ENCODE measurements around the gene SEL1L3. TPM values are rescaled to one million over a fixed set of nuclear protein-coding genes. Genes with fewer than 3 reads are reported as not detected.

SEL1L3 gene
- total and polyA plus RNA-seq, 2 of the 13 experiments (the other 11 are each of a cell fraction or from before 2014, with no cell fraction given): 0.28 to 1.1 TPM

- TF ChIP-seq PBX3 (CRISPR knock-in tag; IDR thresholded peaks at IDR 0.05; ENCODE audit: borderline replicate concordance) (no peak), LCORL (IDR thresholded peaks at IDR 0.05) (no peak), LCORL (CRISPR knock-in tag; IDR thresholded peaks at IDR 0.05) (no peak), ZNF572 (CRISPR knock-in tag; IDR thresholded peaks at IDR 0.05) (no peak), AFF4 (CRISPR knock-in tag; IDR thresholded peaks at IDR 0.05) (no peak)
These were observed 30.0 kb upstream of the SEL1L3 start (continued) for GRCh38 chr4:25892796-25893195.

GRCh38 chr4:25890571-25891485 is 28.0 kb upstream of the SEL1L3 start:
- BruUV-seq (replicated peaks): no TSS peak
- in situ Hi-C loops (cut with HindIII; ENCODE audit: extremely low pct_ligation_motif_present, low pct_unique_long_range_greater_than_20kb) (no loop called here), intact Hi-C loops (cut with micrococcal nuclease; ENCODE audit: unreplicated experiment) (no loop called here)
- Histone ChIP-seq H3K27ac (ENCODE audit: extremely low read length, insufficient read depth, low read length) (no peak overlapping the region), H2AFZ (ENCODE audit: low read length) (no peak overlapping the region), H3K9me3 (ENCODE audit: low read length) (no peaks in the 10 kb centered on the region), H3K4me2 (ENCODE audit: low read depth, low read length) (no peak overlapping the region), H3K4me3 (replicated peaks in 1 of 3; ENCODE audit: insufficient read depth in 1 of 3, low read depth in 2 of 3, low read length in 3 of 3) (no peak overlapping the region), H4K20me1 (ENCODE audit: insufficient read depth, low read length) (no peaks in the 10 kb centered on the region), H3K79me2 (ENCODE audit: insufficient read depth, low read length) (no peaks in the 10 kb centered on the region), H3K27me3 (ENCODE audit: control insufficient read depth in 1 of 2, insufficient read depth in 2 of 2, low read length in 2 of 2) (peaks cover 0 to 3% of the 10 kb centered on the region in 2 experiments; a peak in 1 of 5 replicates), H3K9ac (ENCODE audit: insufficient read depth, low read depth, low read length) (no peak overlapping the region), H3K36me3 (replicated peaks in 1 of 2; ENCODE audit: control insufficient read depth in 1 of 2, insufficient read depth in 2 of 2, low read length in 2 of 2) (no peaks in the 10 kb centered on the region), H3K4me1 (ENCODE audit: insufficient read depth, low read length) (no peaks in the 10 kb centered on the region)
- no peak for TF ChIP-seq RBFOX2 (IDR thresholded peaks at IDR 0.05; ENCODE audit: low read depth, low read length)
- no peak for TF ChIP-seq ZKSCAN5 (CRISPR knock-in tag; IDR thresholded peaks at IDR 0.05)
- TF ChIP-seq ELK4 (CRISPR knock-in tag; IDR thresholded peaks at IDR 0.05; ENCODE audit: borderline replicate concordance): no peak
- no peak for TF ChIP-seq ZBTB38 (CRISPR knock-in tag; IDR thresholded peaks at IDR 0.05)
- TF ChIP-seq HNF4G (IDR thresholded peaks at IDR 0.05; ENCODE audit: borderline replicate concordance, low read depth, low read length): no peak
- no peak for TF ChIP-seq HNF4G (CRISPR knock-in tag; IDR thresholded peaks at IDR 0.05; ENCODE audit: borderline replicate concordance, low read depth)
- TF ChIP-seq ZIK1 (CRISPR knock-in tag; IDR thresholded peaks at IDR 0.05; ENCODE audit: borderline replicate concordance, low read depth): no peak
- TF ChIP-seq MEF2D (CRISPR knock-in tag; IDR thresholded peaks at IDR 0.05): no peak
- no peak for TF ChIP-seq POGZ (CRISPR knock-in tag; IDR thresholded peaks at IDR 0.05)
- no peak for TF ChIP-seq SCMH1 (CRISPR knock-in tag; IDR thresholded peaks at IDR 0.05; ENCODE audit: borderline replicate concordance)
- TF ChIP-seq EHMT2 (IDR thresholded peaks at IDR 0.05; ENCODE audit: borderline replicate concordance, low read depth, low read length): no peak
- TF ChIP-seq ZNF143 (CRISPR knock-in tag; IDR thresholded peaks at IDR 0.05): no peak
- TF ChIP-seq ZNF879 (CRISPR knock-in tag; IDR thresholded peaks at IDR 0.05): no peak
- DNase-seq (ENCODE audit: low spot score): no peak
- FAIRE-seq: no peak
- CTCF ChIA-PET (ENCODE audit: low intra/inter-chr PET ratio, low total read pairs): no interaction called here
- ATAC-seq: peak; percentile 49; the same call in 2 of the 3 replicates
- 42% methylated on average over 9 of the region's 11 CpGs for WGBS (ENCODE audit: low lambda C conversion rate)
- POLR2A ChIA-PET: no interaction called here

Data from HepG2 (cell line).